WTC11 (cell line): Measurements from ENCODE around the gene KIF3C. TPM values are rescaled to one million over a fixed set of nuclear protein-coding genes. Genes with fewer than 3 reads are reported as not detected.
"Not testable (repeated sequence)": the region's sequence is repeated elsewhere in the genome, so short reads cannot be mapped to it uniquely, and the experiment has no call there.

Experiments used
- ATAC-seq: fragments of 200-7000 bp; cut with Tn5 transposase; 2 replicates; pipeline ENCODE4 v1.10.0; 2021; ENCODE audit warnings: mild to moderate bottlenecking, moderate library complexity
- CTCF ChIA-PET: fragments of 300-600 bp; sonication (Branson Sonifier 250); formaldehyde crosslinking; loops from one replicate; lab custom pipeline; 2021; ENCODE audit warnings: antibody characterized with exemption; lab: Charles Lee
- POLR2A ChIA-PET: fragments of 350-600 bp; sonication (Branson Sonifier 250); formaldehyde crosslinking; loops from one replicate; lab custom pipeline; 2021; ENCODE audit warnings: antibody characterized with exemption; lab: Charles Lee
- DNase-seq: peaks from one replicate; pipeline ENCODE4 v3.0.0; 2021; ENCODE audit warnings: low spot score
- H3K27ac Mint-ChIP-seq: 2 replicates; pipeline ENCODE4 v1.8.0; 2021; ENCODE audit warnings: mixed read lengths
- H3K27me3 Mint-ChIP-seq: 2 replicates; pipeline ENCODE4 v1.8.0; 2021; ENCODE audit warnings: low read depth, mild to moderate bottlenecking, moderate library complexity, mixed read lengths
- H3K36me3 Mint-ChIP-seq: 2 replicates; pipeline ENCODE4 v1.8.0; 2021; ENCODE audit warnings: mixed read lengths
- H3K4me1 Mint-ChIP-seq: 2 replicates; pipeline ENCODE4 v1.8.0; 2022; ENCODE audit warnings: mixed read lengths
- H3K4me3 Mint-ChIP-seq: 2 replicates; pipeline ENCODE4 v1.8.0; 2021; ENCODE audit warnings: mild to moderate bottlenecking, moderate library complexity, mixed read lengths
- H3K9me3 Mint-ChIP-seq: 2 replicates; pipeline ENCODE4 v1.8.0; 2021; ENCODE audit warnings: mixed read lengths
- ATF1 ChIP-seq: sonication (generic); formaldehyde crosslinking; IDR thresholded peaks from 2 replicates; pipeline ENCODE4 v1.8.1; 2023; ENCODE audit warnings: mild to moderate bottlenecking, moderate library complexity, missing genetic modification reagents
- CBFB ChIP-seq: sonication (generic); formaldehyde crosslinking; IDR thresholded peaks from 2 replicates; pipeline ENCODE4 v1.8.1; 2022; ENCODE audit warnings: mild to moderate bottlenecking, low read depth, missing genetic modification reagents
- FOXP1 ChIP-seq: sonication (generic); formaldehyde crosslinking; IDR thresholded peaks from 2 replicates; pipeline ENCODE4 v1.8.0; 2022; ENCODE audit warnings: missing genetic modification reagents, mild to moderate bottlenecking, moderate library complexity, borderline replicate concordance
- MYBL2 ChIP-seq: sonication (generic); formaldehyde crosslinking; IDR thresholded peaks from 2 replicates; pipeline ENCODE4 v1.8.1; 2023; ENCODE audit warnings: mild to moderate bottlenecking, moderate library complexity, missing genetic modification reagents
- NFYB ChIP-seq: sonication (generic); formaldehyde crosslinking; conservative IDR thresholded peaks from 2 replicates; pipeline ENCODE4 v1.8.0; 2022; ENCODE audit warnings: low read depth, missing genetic modification reagents
- NR3C1 ChIP-seq: sonication (generic); formaldehyde crosslinking; conservative IDR thresholded peaks from 2 replicates; pipeline ENCODE4 v1.8.1; 2023; ENCODE audit warnings: low read depth, mild to moderate bottlenecking, missing genetic modification reagents
- SMAD4 ChIP-seq: sonication (generic); formaldehyde crosslinking; IDR thresholded peaks from 2 replicates; pipeline ENCODE4 v1.8.0; 2022; ENCODE audit warnings: mild to moderate bottlenecking, missing genetic modification reagents
- SP1 ChIP-seq: sonication (generic); formaldehyde crosslinking; conservative IDR thresholded peaks from 2 replicates; pipeline ENCODE4 v1.8.1; 2022; ENCODE audit warnings: missing genetic modification reagents
- USF2 ChIP-seq: sonication (generic); formaldehyde crosslinking; IDR thresholded peaks from 2 replicates; pipeline ENCODE4 v1.8.1; 2023; ENCODE audit warnings: mild to moderate bottlenecking, missing genetic modification reagents, moderate library complexity
- ZNF121 ChIP-seq: sonication (generic); formaldehyde crosslinking; IDR thresholded peaks from 2 replicates; pipeline ENCODE4 v1.8.0; 2023; ENCODE audit warnings: missing genetic modification reagents
- ZNF671 ChIP-seq: fragments of 250-450 bp; sonication (Bioruptor Pico); IDR thresholded peaks from 2 replicates; pipeline ENCODE4 v1.8.0; 2021; ENCODE audit warnings: mild to moderate bottlenecking
- total RNA-seq: library from RNA; stranded (reverse); gene quantifications from 3 replicates; pipeline ENCODE4 v1.2.3, GENCODE V29; 2021
- TF ChIP-seq, protein P1 (sequence below): sonication (generic); formaldehyde crosslinking; conservative IDR thresholded peaks from 2 replicates; pipeline ENCODE4 v1.8.1; 2022; ENCODE audit warnings: mild to moderate bottlenecking, missing genetic modification reagents
- TF ChIP-seq, protein P2 (sequence below): fragments of 250-450 bp; sonication (Bioruptor Pico); IDR thresholded peaks from 2 replicates; pipeline ENCODE4 v1.9.0; 2021; ENCODE audit warnings: mild to moderate bottlenecking

The KIF3C gene
- total RNA-seq, 1 experiment from 2014 or later = 48.1 TPM

DNA sequence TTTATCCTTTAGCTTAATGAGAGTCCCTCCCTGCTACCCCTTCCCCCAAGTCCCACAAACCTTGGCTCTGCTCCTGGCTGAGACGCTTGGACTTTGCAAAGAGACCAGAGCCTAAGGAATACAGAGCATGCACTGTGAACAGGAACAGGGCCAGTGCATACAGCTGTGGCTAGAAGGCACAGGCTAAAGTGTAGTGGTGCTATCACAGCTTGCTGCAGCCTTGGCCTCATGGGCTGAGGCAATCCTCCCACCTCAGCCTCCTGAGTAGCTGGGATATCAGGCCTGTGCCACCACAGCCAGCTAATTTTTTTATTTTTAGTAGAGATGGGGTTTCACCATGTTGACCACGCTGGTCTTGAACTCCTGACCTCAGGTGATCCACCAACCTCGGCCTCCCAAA lies 64.5 kb downstream of the KIF3C start:
- Mint-ChIP-seq H3K9me3 (no peaks in the 10 kb centered on the region), H3K27ac (no peak overlapping the region), H3K36me3 (no peaks in the 10 kb centered on the region), H3K4me1 (peaks cover 14% of the 10 kb centered on the region), H3K4me3 (no peak overlapping the region), H3K27me3 (no peaks in the 10 kb centered on the region)
- POLR2A ChIA-PET = no interaction called here
- no peak for TF ChIP-seq SP1
- no peak for TF ChIP-seq NR3C1 (CRISPR knock-in tag)
- no peak for ATAC-seq
- CTCF ChIA-PET = no interaction called here
- no peak for DNase-seq

GRCh38 chr2:25917411-25917810 lies 64.9 kb downstream of the KIF3C start:
- CTCF ChIA-PET, H3K9me3 Mint-ChIP-seq, H3K27me3 Mint-ChIP-seq, H3K36me3 Mint-ChIP-seq, ATAC-seq, DNase-seq, H3K4me3 Mint-ChIP-seq, POLR2A ChIA-PET, H3K27ac Mint-ChIP-seq: not testable (repeated sequence)
- H3K4me1 Mint-ChIP-seq = peaks cover 19% of the 10 kb centered on the region

DNA sequence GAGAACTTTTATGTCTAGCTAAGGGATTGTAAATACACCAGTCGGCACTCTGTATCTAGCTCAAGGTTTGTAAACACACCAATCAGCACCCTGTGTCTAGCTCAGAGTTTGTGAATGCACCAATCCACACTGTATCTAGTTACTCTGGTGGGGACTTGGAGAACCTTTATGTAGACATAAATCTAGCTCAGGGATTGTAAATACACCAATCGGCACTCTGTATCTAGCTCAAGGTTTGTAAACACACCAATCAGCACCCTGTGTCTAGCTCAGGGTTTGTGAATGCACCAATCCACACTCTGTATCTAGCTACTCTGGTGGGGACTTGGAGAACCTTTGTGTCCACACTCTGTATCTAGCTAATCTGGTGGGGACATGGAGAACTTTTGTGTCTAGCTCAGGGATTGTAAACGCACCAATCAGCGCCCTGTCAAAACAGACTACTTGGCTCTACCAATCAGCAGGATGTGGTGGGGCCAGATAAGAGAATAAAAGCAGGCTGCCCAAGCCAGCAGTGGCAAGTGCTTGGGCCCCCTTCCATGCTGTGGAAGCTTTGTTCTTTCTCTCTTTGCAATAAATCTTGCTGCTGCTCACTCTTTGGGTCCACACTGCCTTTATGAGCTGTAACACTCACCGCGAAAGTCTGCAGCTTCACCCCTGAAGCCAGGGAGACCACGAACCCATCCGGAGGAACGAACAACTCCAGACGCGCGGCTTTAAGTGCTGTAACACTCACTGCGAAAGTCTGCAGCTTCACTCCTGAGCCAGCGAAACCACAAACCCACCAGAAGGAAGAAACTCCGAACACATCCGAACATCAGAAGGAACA lies 66.1 kb downstream of the KIF3C start:
- CTCF ChIA-PET = interaction anchor here (0.6 to 1.3 kb wide), 2 partner anchors 19 to 638 kb away, joined by 3 to 5 read pairs; no protein-coding TSS in a partner anchor
- H3K27me3 Mint-ChIP-seq, ATAC-seq, H3K9me3 Mint-ChIP-seq, H3K36me3 Mint-ChIP-seq, DNase-seq, POLR2A ChIA-PET, H3K4me3 Mint-ChIP-seq: not testable (repeated sequence)
- Mint-ChIP-seq H3K27ac (peak overlapping the region; percentile 89; the same call in 1 of the 2 replicates), H3K4me1 (peaks cover 21% of the 10 kb centered on the region)
- TF ChIP-seq NFYB = peak; percentile 42; the same call in 1 of the 2 replicates

- peaks cover 21% of the 10 kb centered on the region for H3K4me1 Mint-ChIP-seq
- H3K36me3 Mint-ChIP-seq, ATAC-seq, H3K27me3 Mint-ChIP-seq, POLR2A ChIA-PET, H3K9me3 Mint-ChIP-seq, H3K27ac Mint-ChIP-seq, H3K4me3 Mint-ChIP-seq, DNase-seq: not testable (repeated sequence)
- CTCF ChIA-PET = interaction anchor here (0.6 to 1.3 kb wide), 2 partner anchors 20 to 638 kb away, joined by 3 to 5 read pairs; no protein-coding TSS in a partner anchor
Observed at GRCh38 chr2:25915411-25915810, 66.9 kb downstream of the KIF3C start.

DNA sequence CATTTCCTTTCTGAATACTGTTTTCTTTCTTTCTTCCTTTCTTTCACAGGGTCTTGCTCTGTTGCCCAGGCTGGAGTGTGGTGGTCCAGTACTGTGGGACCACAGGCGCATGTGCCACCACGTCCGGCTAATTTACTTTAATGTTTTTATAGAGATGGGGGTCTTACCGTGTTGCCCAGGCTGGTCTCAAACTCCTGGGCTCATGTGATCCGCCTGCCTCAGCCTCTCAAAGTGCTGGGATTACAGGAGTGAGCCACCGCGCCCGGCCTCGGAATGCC lies 68.7 kb downstream of the KIF3C start:
- Mint-ChIP-seq H3K4me3 (peak overlapping the region; percentile 59), H3K4me1 (peaks cover 21% of the 10 kb centered on the region), H3K27ac (peak overlapping the region; percentile 88)
- POLR2A ChIA-PET, H3K36me3 Mint-ChIP-seq, ATAC-seq, H3K27me3 Mint-ChIP-seq, DNase-seq, H3K9me3 Mint-ChIP-seq: not testable (repeated sequence)
- peak; percentile 100 for TF ChIP-seq ZNF121 (CRISPR knock-in tag)
- 0 out of 2 replicates have a peak, but pooled peaks have one; percentile 6 for TF ChIP-seq USF2
- CTCF ChIA-PET = interaction anchor here (0.6 to 1.0 kb wide), 2 partner anchors 35 to 983 kb away, joined by 4 read pairs; partner anchors contain the start of gene ASXL2

GRCh38 chr2:25912851-25913695 lies 69.2 kb downstream of the KIF3C start:
- POLR2A ChIA-PET = interaction anchor here (1.1 kb wide), 1 partner anchor 35 kb away, joined by 4 read pairs; the partner anchor contains the start of gene ASXL2

GRCh38 chr2:25909574-25909973 lies 72.7 kb downstream of the KIF3C start:
- H3K36me3 Mint-ChIP-seq, ATAC-seq, H3K27ac Mint-ChIP-seq, H3K4me3 Mint-ChIP-seq, POLR2A ChIA-PET, H3K27me3 Mint-ChIP-seq, CTCF ChIA-PET, H3K9me3 Mint-ChIP-seq, DNase-seq: not testable (repeated sequence)
- peaks cover 21% of the 10 kb centered on the region for H3K4me1 Mint-ChIP-seq

More at GRCh38 chr2:25912851-25913695, 69.2 kb downstream of the KIF3C start:
- Mint-ChIP-seq H3K4me3 (peak overlapping the region; percentile 59), H3K27ac (peak overlapping the region; percentile 88), H3K36me3 (peaks cover 3% of the 10 kb centered on the region), H3K9me3 (0 out of 2 replicates have a peak, but pooled peaks cover 2% of the 10 kb centered on the region), H3K27me3 (no peaks in the 10 kb centered on the region), H3K4me1 (peaks cover 21% of the 10 kb centered on the region)
- no peak for TF ChIP-seq NFYB
- no peak for TF ChIP-seq ATF1 (CRISPR knock-in tag)
- no peak for TF ChIP-seq FOXP1 (CRISPR knock-in tag)
- TF ChIP-seq, protein P1, sequence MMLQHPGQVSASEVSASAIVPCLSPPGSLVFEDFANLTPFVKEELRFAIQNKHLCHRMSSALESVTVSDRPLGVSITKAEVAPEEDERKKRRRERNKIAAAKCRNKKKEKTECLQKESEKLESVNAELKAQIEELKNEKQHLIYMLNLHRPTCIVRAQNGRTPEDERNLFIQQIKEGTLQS (CRISPR knock-in tag) = no peak
- TF ChIP-seq SMAD4 (CRISPR knock-in tag) = no peak
- TF ChIP-seq, protein P2, sequence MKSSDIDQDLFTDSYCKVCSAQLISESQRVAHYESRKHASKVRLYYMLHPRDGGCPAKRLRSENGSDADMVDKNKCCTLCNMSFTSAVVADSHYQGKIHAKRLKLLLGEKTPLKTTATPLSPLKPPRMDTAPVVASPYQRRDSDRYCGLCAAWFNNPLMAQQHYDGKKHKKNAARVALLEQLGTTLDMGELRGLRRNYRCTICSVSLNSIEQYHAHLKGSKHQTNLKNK (CRISPR knock-in tag) = no peak
- TF ChIP-seq MYBL2 (CRISPR knock-in tag) = no peak
- no peak for TF ChIP-seq ZNF671 (CRISPR knock-in tag)
- no peak for TF ChIP-seq CBFB
- ATAC-seq (peak; percentile 87), DNase-seq (peak; percentile 63)
- CTCF ChIA-PET = interaction anchor here (0.6 to 1.0 kb wide), 2 partner anchors 35 to 982 kb away, joined by 4 read pairs; partner anchors contain the start of gene ASXL2
